ENCODE data around the gene CLDND2. TPM values are rescaled to one million over a fixed set of nuclear protein-coding genes. Genes with fewer than 3 reads are reported as not detected.

The CLDND2 gene
- total and polyA plus RNA-seq, 2 experiments from 2014 or later: 7.7 TPM; not detected in 1

- TF ChIP-seq, protein P1, sequence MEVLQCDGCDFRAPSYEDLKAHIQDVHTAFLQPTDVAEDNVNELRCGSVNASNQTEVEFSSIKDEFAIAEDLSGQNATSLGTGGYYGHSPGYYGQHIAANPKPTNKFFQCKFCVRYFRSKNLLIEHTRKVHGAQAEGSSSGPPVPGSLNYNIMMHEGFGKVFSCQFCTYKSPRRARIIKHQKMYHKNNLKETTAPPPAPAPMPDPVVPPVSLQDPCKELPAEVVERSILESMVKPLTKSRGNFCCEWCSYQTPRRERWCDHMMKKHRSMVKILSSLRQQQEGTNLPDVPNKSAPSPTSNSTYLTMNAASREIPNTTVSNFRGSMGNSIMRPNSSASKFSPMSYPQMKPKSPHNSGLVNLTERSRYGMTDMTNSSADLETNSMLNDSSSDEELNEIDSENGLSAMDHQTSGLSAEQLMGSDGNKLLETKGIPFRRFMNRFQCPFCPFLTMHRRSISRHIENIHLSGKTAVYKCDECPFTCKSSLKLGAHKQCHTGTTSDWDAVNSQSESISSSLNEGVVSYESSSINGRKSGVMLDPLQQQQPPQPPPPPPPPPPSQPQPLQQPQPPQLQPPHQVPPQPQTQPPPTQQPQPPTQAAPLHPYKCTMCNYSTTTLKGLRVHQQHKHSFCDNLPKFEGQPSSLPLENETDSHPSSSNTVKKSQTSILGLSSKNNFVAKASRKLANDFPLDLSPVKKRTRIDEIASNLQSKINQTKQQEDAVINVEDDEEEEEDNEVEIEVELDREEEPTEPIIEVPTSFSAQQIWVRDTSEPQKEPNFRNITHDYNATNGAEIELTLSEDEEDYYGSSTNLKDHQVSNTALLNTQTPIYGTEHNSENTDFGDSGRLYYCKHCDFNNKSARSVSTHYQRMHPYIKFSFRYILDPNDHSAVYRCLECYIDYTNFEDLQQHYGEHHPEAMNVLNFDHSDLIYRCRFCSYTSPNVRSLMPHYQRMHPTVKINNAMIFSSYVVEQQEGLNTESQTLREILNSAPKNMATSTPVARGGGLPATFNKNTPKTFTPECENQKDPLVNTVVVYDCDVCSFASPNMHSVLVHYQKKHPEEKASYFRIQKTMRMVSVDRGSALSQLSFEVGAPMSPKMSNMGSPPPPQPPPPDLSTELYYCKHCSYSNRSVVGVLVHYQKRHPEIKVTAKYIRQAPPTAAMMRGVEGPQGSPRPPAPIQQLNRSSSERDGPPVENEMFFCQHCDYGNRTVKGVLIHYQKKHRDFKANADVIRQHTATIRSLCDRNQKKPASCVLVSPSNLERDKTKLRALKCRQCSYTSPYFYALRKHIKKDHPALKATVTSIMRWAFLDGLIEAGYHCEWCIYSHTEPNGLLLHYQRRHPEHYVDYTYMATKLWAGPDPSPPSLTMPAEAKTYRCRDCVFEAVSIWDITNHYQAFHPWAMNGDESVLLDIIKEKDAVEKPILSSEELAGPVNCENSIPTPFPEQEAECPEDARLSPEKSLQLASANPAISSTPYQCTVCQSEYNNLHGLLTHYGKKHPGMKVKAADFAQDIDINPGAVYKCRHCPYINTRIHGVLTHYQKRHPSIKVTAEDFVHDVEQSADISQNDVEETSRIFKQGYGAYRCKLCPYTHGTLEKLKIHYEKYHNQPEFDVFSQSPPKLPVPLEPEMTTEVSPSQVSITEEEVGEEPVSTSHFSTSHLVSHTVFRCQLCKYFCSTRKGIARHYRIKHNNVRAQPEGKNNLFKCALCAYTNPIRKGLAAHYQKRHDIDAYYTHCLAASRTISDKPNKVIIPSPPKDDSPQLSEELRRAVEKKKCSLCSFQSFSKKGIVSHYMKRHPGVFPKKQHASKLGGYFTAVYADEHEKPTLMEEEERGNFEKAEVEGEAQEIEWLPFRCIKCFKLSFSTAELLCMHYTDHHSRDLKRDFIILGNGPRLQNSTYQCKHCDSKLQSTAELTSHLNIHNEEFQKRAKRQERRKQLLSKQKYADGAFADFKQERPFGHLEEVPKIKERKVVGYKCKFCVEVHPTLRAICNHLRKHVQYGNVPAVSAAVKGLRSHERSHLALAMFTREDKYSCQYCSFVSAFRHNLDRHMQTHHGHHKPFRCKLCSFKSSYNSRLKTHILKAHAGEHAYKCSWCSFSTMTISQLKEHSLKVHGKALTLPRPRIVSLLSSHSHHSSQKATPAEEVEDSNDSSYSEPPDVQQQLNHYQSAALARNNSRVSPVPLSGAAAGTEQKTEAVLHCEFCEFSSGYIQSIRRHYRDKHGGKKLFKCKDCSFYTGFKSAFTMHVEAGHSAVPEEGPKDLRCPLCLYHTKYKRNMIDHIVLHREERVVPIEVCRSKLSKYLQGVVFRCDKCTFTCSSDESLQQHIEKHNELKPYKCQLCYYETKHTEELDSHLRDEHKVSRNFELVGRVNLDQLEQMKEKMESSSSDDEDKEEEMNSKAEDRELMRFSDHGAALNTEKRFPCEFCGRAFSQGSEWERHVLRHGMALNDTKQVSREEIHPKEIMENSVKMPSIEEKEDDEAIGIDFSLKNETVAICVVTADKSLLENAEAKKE (CRISPR knock-in tag; IDR thresholded peaks at IDR 0.05): no peak
- TF ChIP-seq POLR2AphosphoS5 (IDR thresholded peaks at IDR 0.05; ENCODE audit: low read depth): no peak
Observed at GRCh38 chr19:51382004-51382403, 13.2 kb upstream of the CLDND2 start (continued).

DNA sequence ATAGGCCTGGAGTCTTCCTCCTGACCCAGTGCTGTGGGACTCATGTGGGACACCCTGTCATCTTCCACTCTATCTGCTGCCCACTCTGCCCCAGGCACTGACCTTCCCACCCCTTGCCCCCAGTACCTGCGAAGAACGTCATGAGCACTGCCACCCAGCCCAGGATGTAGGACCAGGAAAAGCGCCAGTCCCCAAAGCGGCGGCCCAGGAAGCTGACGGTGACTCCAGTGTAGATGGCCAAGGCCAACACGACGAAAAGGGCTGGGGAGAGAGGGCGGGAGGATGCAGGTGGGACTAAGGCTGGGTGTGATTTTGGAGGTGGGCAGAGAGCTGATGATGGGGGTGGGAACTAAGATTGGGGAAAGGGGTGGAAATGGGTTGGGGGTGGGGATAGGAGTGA, 11.6 kb upstream of the CLDND2 start:
- H3F3A ChIP-seq (replicated peaks; ENCODE audit: low read depth): no peaks in the 10 kb centered on the region
- Mint-ChIP-seq H3K27ac (no peak overlapping the region), H3K4me1 (no peaks in the 10 kb centered on the region), H3K9me3 (peaks cover 28% of the 10 kb centered on the region), H3K4me3 (no peak overlapping the region), H3K27me3 (ENCODE audit: insufficient read depth, low read depth, poor library complexity) (peaks cover 3% of the 10 kb centered on the region), H3K36me3 (ENCODE audit: low read depth) (peaks cover 12% of the 10 kb centered on the region; the same call in 2 of the 3 replicates)
- no peak overlapping the region for H3K4me3 ChIP-seq
- no peaks in the 10 kb centered on the region for H3K27me3 ChIP-seq (ENCODE audit: insufficient read depth)
- peaks cover 5% of the 10 kb centered on the region; the same call in 1 of the 2 replicates for H3K36me3 ChIP-seq (ENCODE audit: insufficient read depth)
- H3K27ac ChIP-seq (ENCODE audit: low read depth): no peak overlapping the region
- ATAC-seq: no peak
- no peak overlapping the region for H2AFZ ChIP-seq
- H3K4me1 ChIP-seq (ENCODE audit: insufficient read depth): no peaks in the 10 kb centered on the region
- no peaks in the 10 kb centered on the region for H3K79me2 ChIP-seq (replicated peaks; ENCODE audit: insufficient read depth)
- no peaks in the 10 kb centered on the region for H3K9me2 ChIP-seq (ENCODE audit: insufficient read depth)
- H4K20me1 ChIP-seq (replicated peaks; ENCODE audit: insufficient read depth): no peaks in the 10 kb centered on the region
- DNase-seq (ENCODE audit: low spot score): no peak
- H3K4me2 ChIP-seq: no peak overlapping the region
- no peak for TF ChIP-seq NANOG (IDR thresholded peaks at IDR 0.05; ENCODE audit: borderline replicate concordance)
- TF ChIP-seq STAT1 (IDR thresholded peaks at IDR 0.05; ENCODE audit: unreplicated experiment): no peak
- TF ChIP-seq, protein P2, sequence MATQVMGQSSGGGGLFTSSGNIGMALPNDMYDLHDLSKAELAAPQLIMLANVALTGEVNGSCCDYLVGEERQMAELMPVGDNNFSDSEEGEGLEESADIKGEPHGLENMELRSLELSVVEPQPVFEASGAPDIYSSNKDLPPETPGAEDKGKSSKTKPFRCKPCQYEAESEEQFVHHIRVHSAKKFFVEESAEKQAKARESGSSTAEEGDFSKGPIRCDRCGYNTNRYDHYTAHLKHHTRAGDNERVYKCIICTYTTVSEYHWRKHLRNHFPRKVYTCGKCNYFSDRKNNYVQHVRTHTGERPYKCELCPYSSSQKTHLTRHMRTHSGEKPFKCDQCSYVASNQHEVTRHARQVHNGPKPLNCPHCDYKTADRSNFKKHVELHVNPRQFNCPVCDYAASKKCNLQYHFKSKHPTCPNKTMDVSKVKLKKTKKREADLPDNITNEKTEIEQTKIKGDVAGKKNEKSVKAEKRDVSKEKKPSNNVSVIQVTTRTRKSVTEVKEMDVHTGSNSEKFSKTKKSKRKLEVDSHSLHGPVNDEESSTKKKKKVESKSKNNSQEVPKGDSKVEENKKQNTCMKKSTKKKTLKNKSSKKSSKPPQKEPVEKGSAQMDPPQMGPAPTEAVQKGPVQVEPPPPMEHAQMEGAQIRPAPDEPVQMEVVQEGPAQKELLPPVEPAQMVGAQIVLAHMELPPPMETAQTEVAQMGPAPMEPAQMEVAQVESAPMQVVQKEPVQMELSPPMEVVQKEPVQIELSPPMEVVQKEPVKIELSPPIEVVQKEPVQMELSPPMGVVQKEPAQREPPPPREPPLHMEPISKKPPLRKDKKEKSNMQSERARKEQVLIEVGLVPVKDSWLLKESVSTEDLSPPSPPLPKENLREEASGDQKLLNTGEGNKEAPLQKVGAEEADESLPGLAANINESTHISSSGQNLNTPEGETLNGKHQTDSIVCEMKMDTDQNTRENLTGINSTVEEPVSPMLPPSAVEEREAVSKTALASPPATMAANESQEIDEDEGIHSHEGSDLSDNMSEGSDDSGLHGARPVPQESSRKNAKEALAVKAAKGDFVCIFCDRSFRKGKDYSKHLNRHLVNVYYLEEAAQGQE (IDR thresholded peaks at IDR 0.05; ENCODE audit: unreplicated experiment): no peak
- TF ChIP-seq JUNB (IDR thresholded peaks at IDR 0.05; ENCODE audit: unreplicated experiment): no peak
- TF ChIP-seq ZNF114 (CRISPR knock-in tag; IDR thresholded peaks at IDR 0.05): no peak
- no peak for TF ChIP-seq POLR2AphosphoS5 (IDR thresholded peaks at IDR 0.05; ENCODE audit: low read depth)
- no peak for TF ChIP-seq CTCF (conservative IDR thresholded peaks at IDR 0.05; ENCODE audit: low read depth in 2 of 2)
- TF ChIP-seq ZNF331 (CRISPR knock-in tag; IDR thresholded peaks at IDR 0.05; ENCODE audit: low read depth): no peak
- no peak for TF ChIP-seq EZH2 (IDR thresholded peaks at IDR 0.05; ENCODE audit: low read depth, unreplicated experiment)

All from GM23338 (cell line).